Activated naive CD8-positive, alpha-beta T cell treated with anti-CD3 and anti-CD28 coated beads, Interleukin-2, amount 50 U/mL, for 16 hours (primary cell): ENCODE measurements around the gene ESPL1.

ENCODE experiments used
- DNase-seq: peaks from one replicate; pipeline ENCODE4 v3.0.0-alpha.2; 2020; ENCODE audit warnings: low read depth, low spot score

ESPL1 gene

DNA sequence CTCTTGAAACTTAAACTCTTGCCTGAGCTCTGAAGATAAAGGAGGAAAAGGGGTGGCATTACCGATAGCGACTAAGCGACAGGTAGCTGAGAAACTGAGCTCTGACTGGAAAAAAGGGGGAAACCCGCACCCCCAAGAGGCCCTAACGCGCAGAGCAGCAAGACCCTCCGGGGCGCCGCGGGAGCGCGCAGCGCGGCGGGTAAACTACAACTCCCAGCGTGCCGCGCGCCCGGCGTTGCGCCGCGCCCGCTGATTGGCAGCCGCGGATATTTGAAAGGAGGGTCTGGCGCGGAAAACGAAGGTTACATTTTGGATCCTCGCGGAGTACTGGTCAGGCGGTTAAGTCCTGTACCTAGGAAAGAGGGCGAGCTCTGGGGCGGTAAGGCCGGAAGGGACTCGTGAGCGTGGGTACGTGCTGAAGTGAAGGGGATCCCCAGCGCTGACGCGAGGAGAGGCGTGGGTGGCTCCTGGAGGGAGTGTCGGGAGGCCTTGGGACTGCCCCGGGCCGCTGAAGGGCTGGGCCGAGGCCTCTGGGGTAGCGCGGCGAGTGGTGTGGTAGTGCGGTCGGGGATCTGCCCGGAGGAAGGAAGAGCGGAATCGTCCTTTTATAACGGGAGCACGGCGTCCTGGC is at the start of gene ESPL1:
Gene ESPL1, plus strand, starts transcription at position 301 of the 631 bp plus-strand sequence. CDS start 468 bp downstream, outside the sequence.
- peak; percentile 71 for DNase-seq

DNA sequence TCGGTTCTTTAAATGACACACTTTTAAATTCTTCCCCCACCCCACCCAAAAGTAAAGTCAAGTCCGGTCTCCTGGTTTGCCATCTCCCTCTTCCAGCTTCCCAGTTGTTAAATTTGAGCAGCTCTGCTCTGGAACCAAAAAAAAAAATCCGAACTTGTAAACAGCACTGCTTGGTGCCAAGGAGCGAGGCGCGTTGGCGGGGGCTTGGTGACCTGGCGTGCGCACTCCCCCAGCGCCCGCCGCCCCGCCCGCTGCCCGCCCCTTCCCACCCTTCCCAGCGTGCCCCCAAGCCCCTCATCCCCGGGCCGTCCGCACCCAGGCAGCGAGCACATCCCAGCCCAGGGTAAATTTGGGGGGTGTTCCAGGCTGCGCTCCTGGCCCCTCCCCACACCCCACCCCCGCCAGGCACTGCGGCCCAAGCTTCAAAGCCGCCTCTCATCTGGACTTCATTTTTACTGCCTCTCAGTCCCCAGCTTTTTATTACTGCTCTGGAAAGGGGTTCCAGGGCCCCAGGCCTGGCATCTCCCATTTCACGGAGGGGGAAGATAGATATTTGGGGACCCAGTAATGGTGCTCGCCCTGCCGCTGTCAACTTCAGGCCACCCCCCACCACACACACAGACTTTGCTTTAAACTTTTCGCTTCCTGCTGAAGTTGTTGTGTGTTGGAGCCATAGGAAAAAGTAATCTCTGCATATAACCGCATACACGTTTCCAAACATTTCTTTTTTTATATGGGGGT is 49.4 kb upstream of the ESPL1 start:
- no peak for DNase-seq

DNA sequence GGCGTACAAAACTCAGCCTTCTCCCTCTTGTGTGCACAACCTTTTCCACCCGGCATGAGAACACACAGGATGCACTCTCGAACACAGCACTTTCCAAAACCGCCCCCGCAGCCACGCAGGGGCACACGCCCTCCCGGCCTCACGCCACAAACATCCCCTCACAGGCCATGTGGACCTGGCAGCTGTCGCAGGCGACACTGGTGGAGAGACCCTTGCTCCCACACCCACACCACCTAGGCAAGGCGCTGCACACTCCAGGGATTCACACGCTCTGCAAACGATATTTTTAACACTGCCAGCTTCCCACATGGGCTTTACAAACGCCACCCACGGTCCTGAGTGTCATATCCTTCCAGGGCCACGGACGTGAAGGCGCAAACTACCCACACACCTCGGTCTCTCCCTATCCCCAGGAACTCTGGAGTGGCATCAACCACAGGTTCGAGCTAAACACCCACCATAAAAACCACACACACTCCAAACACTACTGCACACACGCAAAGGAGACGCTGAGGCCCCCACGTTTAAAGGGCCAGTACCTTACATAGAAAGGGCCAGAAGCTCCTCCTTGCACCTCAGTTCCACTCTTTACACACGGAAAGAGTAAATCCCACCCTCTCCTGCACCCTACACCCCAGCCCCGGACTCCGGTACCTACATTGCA is 48.7 kb upstream of the ESPL1 start:
- DNase-seq, result peak; percentile 64

DNA sequence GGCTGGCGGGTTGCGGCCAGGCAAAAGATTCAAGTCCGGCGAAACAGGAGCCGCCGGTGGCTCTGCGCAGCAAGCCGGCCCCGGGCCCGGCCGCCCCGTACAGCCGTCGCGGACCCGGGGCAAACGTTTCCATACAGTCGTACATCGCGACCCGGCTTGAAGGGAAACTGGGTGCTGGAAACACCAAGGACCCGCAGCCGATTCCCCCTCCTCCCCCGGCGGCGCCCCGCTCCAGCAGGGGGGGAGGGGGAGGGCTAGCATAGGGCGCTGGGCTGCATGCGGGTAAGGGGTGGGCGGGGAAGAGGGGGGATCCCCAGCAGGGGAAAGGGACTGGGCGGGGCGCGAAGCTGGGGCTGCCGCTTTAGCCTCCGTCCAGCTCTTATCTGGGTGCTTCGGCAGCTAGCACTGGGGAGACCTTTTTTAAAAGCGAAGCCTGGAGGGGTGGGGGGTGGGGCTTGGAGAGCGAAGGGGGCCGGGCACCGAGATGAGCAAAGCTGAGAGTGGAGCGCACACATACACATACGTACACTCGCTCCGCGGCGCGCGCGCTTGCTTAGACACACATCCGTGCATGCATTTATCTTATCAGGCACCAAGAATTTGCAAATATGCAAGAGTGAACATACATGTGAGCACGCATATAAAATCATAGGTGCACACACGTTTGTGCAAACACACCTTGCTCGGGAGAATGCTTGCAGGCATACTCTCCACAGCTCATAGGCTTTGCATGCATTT is 48.0 kb upstream of the ESPL1 start:
- DNase-seq, result peak; percentile 58

DNA sequence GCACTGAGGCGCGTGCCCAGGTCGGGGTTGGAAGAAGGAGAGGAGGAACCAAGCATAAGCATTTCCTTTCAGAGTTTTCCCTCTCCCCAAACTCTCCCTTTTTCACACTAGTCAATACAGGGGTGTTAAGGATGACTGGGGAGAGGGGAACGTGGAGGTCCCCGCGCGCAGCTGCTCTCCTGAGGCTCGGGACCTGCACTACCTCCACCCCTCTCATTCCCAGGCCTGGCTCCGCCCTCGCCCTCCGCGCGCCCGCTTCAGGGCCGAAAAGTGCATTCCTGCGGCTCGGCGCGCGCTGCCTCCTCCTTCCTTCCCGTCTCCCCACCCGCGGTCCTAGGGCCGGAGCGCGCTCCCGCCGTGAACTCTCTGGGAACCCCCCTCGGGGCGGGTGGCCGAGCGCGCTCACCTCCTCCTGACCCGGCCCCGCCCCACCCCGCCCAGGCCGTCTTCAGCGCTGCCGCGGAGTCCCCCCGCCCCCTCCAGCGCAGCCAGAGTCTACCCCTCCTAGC is 47.4 kb upstream of the ESPL1 start:
- peak; percentile 66 for DNase-seq

DNA sequence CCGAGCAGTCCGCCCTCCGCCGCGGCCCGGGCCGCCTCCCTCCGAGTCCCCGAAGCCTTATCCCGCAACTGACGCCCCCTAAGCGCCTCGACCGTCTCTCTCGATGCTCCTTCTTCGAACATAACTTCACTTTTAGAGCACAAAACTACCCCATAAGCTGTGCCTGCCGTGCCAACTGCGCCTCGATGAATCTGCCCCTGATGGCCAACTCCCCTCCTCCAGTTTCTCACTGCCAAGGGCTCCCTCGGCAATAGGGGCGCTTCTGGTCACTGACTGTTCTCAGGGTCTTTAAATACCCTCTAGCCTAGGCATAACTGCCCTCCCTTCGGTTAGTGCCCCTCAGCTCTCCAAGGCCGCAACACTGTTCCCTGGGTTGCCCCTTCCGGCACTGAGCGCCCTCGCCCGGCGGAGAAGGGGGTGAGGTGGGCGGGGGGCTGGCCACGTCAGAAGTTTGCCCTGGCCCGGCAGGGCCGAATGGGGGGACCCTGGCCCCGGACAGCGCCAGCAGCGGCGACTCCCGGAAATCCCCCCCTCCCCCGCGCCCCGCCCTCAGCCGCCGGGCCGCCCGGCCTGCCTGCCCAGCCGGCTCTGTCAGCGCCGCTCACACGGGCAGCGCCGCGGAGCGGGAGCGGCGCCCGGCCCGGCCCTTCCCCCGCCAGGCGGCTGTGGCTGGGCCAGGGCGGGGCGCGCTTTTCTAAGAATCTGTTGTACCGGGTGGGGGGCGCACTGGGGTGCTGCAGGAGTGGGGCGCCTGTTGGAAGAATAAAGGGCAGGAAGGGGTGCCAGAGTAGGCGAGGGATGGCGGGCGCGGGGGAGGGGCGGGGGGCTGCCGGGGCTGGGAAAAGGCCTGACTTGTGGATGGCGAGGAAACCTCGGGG is 46.7 kb upstream of the ESPL1 start:
- DNase-seq, result no peak

DNA sequence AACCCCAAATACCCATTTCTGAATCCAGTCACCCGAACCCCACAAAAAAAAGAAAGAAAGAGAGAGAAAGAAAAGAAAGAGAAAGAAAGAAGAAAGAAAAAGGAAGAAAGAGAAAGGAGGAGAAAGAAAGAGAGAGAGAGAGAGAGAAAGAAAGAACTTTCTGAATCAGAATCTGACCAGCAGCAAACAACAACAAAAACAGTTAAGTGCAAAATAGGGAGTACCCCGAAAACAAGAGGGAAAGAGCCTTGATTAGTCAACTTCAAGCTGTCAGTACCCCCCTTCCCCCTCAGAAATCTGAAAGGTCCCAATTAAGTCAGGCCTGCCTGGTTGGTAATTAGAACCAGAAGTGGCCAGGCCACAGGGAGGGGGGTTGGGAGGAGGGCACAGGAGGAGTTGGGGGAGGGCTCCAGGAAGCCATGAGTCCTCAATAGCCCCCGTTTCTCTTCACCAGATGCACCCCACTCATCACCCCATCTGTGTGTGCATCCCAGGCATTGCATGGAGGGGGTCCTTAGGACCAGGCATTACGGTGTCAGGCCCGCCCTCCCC is 45.9 kb upstream of the ESPL1 start:
- no peak for DNase-seq

DNA sequence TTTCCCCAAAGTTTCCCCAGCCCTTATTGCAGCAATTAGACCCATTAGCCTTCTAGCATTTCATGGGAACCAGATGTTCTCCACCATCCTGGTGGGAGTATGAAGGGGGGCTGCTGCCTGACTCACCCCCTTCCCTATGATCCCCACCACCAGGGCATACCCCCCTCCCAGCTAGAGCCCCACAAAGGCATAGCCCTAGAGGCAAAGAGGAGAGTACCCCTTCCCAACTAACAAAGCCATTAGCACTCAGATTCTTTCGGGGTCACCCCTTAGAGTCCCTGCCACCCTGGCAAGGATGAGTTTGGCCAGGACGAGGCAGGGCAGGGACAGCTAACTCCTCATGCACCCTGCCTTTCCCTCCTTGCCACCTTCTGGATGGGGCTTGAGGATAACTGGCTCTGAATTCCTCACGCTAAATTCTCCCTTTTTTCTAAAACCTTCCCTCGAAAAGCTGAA is 45.3 kb upstream of the ESPL1 start:
- no peak for DNase-seq

DNA sequence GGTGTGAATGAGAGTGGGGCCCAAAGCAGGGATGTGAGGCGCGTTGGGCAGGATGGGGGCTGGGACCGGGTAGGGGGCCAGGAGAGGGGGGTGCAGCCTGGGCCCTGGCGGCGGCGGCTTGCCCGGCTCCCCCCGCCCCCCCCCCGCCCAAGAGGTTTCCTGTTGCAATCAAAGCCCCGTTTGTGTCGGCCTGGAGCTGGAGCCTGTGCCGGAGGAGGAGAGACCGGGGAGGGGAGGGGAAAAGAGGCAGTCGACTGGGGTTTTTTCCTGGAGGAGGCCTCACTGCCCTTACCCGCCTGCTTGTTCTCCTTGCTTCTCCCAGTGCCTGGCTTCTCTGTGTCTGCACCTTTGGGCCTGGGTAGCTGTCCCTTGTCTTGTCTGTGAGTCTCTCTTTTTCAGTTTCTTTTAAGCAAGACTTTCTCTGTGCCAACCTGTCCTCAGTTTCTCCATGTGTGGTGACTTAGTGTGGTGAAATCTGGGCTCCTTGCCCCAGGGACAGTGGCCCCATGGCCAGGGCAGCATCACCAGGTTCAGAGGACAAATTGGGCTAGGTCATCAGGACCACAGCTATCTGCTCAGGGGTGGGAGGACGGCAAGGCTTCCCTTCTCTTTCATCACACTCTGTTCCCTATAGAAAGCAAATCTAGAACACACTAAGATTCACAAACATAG is 44.6 kb upstream of the ESPL1 start:
- DNase-seq, result no peak

DNA sequence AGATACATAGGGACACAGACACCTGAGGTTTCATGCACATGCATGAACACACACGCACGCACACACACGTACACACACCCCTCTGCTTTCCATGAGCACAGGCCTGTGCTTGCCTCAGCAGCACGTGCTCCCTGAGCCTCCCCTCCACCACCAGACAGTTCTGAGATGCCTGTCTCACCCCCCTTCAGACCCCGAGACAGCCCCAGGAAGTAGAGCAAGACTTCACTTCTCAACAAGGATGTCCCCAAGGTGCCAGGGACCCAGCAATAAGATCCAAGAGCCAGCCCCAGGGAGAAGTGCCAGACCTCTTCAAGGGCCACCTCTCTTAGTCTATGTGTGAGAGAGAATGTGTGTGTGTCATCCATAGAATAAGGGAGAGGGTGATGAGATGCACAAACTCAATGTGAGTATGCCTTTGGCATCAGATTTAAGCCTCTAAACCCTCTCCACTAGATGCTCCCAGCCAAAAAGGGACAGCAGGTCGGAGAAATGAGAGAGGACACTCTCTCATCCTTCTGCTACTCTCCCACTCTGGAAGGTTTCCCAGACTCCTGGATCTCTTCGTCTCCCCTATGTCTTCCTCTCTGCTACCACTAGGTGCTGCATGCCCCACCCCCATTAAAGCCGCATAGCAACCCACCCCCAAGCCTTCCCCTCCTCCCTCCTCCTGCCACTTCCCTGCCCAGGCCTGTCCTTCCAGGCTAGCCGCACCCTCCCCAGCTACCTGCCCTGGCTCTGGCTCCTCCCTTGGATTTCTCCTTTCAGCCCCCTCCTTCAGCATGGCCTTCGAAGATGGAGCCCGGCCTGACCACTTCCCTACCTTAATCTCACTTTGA is 43.8 kb upstream of the ESPL1 start:
- no peak for DNase-seq

DNA sequence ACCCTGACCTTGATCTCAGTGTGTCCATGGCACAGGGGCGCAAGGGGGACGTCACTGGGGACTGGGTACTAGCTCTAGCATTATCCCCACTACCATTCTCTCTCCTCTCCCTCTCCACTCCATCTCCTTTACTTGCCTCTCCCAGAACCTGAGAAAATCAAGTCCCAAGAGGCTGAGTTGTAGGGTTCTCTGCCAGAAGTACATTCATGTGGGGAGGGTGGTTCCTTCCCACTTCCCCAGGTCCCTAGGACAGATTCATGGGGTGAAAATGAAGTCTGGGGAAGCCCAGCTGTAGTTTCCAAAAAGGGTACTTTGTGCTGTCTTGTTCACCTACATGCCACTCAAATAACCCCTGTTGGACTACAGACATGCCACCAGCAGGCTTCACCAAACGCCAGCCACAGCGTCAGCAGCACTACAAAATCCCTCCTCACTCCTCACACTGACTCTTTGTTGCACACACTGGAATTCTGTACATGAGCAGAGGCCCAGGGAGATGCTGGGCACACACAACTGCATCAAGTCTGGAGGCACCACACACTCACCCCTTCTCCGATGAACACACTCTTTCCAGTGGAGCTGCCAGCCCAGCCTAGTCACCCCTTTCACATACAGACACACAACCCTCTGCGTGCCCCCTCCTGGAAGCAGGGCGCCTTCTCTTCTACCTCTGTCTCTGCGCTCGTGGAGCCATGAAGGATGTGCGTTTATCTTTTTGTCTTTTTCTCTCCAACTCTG is 43.0 kb upstream of the ESPL1 start:
- DNase-seq, result no peak

DNA sequence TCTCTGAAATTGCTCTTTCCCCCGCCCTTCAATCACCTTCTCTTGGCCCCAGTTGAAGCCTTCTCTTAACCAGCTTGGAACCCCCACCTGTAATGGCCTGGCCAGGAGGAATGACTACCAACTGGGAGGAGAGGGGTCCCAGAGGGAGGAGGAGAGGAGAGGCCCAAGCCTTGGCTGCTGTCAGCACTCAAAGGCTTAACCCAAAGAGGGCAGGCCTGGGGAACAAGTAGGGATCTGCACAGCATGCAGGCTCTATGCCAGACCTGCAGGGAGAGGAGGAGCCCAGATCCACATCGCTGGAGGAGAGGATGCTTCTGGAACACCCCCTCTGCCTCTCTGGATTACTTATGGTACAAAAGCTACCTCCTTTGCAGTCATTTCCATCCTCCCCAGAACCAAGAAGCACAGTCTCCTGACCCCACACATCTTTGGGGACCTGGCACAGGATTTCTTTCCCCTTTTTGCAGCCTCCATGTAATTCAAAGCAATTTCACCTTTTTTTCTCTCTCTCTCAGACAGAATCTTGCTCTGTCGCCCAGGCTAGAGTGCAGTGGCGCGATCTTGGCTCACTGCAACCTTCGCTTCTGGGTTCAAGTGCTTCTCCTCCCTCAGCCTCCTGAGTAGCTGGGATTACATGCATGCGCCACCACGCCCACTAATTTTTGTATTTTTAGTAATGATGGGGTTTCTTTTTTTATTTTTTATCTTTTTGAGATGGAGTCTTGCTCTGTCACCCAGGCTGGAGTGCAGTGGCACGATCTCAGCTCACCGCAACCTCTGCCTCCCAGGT is 42.3 kb upstream of the ESPL1 start:
- no peak for DNase-seq

DNA sequence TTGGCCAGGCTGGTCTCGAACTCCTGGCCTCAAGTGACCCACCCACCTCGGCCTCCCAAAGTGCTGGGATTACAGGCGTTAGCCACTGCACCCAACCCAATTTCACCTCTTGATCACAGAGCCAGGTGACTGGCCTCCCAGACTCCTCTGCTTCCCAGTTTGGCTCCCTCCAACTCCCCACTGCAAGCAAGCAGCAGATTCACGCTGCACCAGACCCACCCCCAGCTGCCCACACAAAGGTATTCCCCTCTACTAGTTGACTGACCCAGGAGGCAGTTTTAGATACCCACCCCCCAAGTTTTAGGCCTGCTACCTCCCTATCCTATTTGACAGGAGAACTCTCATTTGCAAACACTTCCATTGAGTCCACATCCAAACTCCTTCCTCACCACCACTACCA is 41.3 kb upstream of the ESPL1 start:
- no peak for DNase-seq

DNA sequence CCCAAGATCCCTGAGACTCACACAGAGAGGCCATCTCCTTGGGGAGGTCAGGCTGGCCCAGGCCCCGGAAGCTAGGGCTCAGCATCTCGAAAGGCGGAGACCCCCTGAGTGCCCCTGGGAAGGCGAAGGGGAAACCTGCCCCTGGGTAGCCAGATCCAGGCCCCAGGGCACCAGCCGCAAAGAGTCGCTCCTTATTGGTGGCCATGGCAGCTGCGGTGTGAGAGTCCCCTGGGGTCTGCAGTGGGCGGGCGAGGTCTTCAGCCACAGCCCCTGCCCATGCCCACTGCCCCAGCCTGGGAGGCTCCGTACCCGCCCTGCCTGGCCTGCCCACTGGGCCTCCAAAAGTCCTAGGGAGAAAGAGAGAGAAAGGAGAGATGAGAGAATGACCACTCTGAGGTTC is 40.8 kb upstream of the ESPL1 start:
- DNase-seq, result no peak

DNA sequence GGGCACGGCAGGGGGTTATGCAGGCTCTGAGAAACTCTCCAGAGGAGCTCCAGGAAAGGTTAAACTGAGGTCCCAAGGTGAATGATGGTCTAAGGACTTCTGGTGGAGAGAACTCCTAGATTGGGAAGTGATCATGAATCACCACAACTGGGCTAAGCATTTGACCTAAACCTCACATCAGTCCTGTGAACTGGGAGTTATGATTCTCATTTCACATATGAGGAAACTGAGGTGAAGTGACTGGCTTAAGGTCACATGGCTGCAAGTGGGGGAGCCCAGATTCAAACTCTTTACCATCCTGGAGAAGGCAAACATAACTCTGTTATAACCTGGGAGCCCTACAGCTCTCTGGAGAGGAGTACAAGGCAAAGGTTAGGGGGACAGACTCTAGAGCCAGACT is 40.3 kb upstream of the ESPL1 start:
- no peak for DNase-seq

DNA sequence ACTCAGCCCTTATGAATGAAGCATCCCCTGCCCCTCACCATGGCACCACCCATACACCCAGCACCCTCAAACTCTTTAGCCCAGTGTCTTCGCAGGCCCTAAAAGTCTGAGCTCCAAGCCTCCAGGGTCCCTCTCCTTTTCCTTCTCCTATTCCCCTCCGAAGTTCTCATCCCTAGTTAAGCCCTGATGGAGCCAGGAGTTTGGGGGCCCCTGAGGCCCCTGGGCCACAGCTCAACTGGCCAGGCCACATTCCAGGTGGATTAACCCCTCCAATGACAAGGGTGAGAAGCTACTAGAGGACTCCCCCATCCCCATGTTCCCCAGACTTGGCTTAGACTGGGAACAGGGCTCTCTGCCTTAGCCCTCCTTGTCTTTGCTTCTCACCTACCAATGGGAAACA is 38.6 kb upstream of the ESPL1 start:
- no peak for DNase-seq

DNA sequence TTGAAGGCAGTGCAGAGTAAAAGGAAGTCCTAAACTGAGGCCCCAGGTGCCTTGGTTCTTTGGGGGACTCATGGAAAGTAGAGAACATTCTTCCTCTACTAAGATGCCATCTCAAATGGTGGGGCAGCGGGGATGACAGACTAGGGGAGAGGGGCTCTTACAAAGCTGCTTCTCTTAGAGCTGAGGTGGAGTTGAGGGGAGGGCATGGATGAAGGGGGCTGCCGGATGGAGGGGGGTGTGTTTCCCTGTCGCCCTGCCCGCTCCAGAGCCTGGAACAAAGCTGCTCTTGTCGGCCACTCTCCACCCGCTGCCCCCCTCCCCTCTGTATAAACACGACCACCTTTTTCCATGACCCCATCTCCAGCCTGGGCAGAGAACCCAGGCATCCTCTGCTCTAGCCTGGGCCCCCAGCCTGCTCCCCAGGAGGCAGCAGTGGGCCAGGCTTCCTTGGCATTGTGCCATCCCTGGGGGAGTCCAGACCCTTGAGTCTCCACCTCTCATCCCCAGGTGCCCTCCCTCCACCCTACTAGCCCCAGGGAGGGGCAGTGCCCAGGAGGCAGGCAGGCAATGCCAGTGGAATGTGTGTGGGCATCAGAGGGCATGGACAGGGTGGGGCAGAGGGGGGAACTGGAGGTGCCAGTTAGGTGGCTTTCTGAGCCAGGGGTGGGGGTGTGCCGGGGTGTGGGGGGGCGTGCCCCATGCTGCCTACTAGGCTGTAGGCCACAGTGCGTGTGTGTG is 37.8 kb upstream of the ESPL1 start:
- no peak for DNase-seq
